Inflammatory macrophage treated with lipopolysaccharide for 4 hours (primary cell): ENCODE measurements around the gene CARD14.

ENCODE experiments used
- DNase-seq: peaks from one replicate; pipeline ENCODE4 v3.0.0-alpha.2; 2020

CARD14 gene

GRCh38 chr17:80169784-80170500, at the start of gene CARD14:
Gene CARD14, plus strand, starts transcription at chr17:80170030. Its CDS starts 11,409 bp downstream, at chr17:80181439.
- DNase-seq, result no peak

GRCh38 chr17:80122026-80122575, 47.7 kb upstream of the CARD14 start:
- no peak for DNase-seq

GRCh38 chr17:80122926-80123505, 46.8 kb upstream of the CARD14 start:
- no peak for DNase-seq

- no peak for DNase-seq
Measured at GRCh38 chr17:80123791-80124190, 46.0 kb upstream of the CARD14 start.

- DNase-seq, result peak; percentile 3
Measured at GRCh38 chr17:80124351-80124981, 45.4 kb upstream of the CARD14 start.

GRCh38 chr17:80125656-80126448, 44.0 kb upstream of the CARD14 start:
- DNase-seq, result no peak

GRCh38 chr17:80126449-80126715, 43.4 kb upstream of the CARD14 start:
- no peak for DNase-seq

- no peak for DNase-seq
Measured at GRCh38 chr17:80129006-80129565, 40.7 kb upstream of the CARD14 start.

GRCh38 chr17:80130992-80131391, 38.8 kb upstream of the CARD14 start:
- DNase-seq, result no peak

GRCh38 chr17:80132906-80133625, 36.8 kb upstream of the CARD14 start:
- DNase-seq, result no peak

- DNase-seq, result no peak
Measured at GRCh38 chr17:80133626-80133970, 36.2 kb upstream of the CARD14 start.

- DNase-seq, result no peak
Measured at GRCh38 chr17:80137131-80137530, 32.7 kb upstream of the CARD14 start.

GRCh38 chr17:80138856-80139426, 30.9 kb upstream of the CARD14 start:
- no peak for DNase-seq

- DNase-seq, result no peak
Measured at GRCh38 chr17:80141463-80142165, 28.2 kb upstream of the CARD14 start.

GRCh38 chr17:80142929-80143328, 26.9 kb upstream of the CARD14 start:
- DNase-seq, result no peak

- peak; percentile 8 for DNase-seq
Measured at GRCh38 chr17:80145076-80146075, 24.5 kb upstream of the CARD14 start.

GRCh38 chr17:80146121-80147034, 23.5 kb upstream of the CARD14 start:
- DNase-seq, result peak; percentile 50

GRCh38 chr17:80147035-80147822, 22.6 kb upstream of the CARD14 start, which contains the start of gene EIF4A3:
Gene EIF4A3, minus strand, starts transcription at chr17:80147128. Its CDS starts 167 bp downstream, at chr17:80146961.
- DNase-seq, result peak; percentile 100
